Measurements from ENCODE around the gene NUTM2E.
"Not testable (repeated sequence)": the region's sequence is repeated elsewhere in the genome, so short reads cannot be mapped to it uniquely, and the experiment has no call there.

The NUTM2E gene, protein sequence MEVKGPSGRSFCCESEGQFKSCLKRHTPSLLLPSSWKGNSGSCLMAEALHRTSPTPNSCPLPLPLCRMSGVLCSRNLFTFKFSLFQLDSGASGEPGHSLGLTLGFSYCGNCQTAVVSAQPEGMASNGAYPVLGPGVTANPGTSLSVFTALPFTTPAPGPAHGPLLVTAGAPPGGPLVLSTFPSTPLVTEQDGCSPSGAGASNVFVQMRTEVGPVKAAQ (N-terminal part only)

GRCh38 chr10:79826496-79827215, at the start of gene NUTM2E:
NUTM2E (plus strand) TSS chr10:79826739; CDS start chr10:79841741, 15,002 bp downstream.
- DNase-seq = peak; percentile 78

- DNase-seq = not testable (repeated sequence)
Measured at GRCh38 chr10:79777997-79778396, 48.5 kb upstream of the NUTM2E start.

- peak; percentile 62 for DNase-seq
Measured at GRCh38 chr10:79779310-79779938, 47.1 kb upstream of the NUTM2E start.

GRCh38 chr10:79779992-79780391, 46.5 kb upstream of the NUTM2E start:
- not testable (repeated sequence) for DNase-seq

GRCh38 chr10:79781584-79781983, 45.0 kb upstream of the NUTM2E start:
- DNase-seq = not testable (repeated sequence)

DNA sequence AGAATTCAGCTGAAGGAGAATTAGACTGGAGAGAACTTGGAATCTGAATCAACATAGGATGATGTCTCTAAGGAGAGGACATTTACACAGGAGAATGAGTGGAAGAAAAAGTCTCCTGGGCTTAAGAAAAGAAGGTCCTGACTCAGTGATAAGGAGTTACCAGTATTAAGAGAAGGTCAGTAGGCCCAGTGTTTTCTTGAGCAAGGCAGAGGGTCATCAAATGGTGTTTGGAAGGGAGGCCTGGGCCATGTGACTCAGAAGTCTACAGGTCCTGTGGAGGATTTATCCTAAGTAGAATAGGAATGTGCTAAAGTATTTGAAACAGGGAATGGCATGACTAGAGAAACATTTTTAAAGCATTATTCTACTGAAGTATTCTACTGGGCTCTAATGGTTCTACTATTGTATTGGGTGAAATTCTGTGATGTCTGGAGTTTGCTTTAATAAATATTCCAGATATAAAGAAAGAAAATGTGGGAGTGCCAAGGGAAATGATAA, 39.0 kb upstream of the NUTM2E start:
- not testable (repeated sequence) for DNase-seq

DNA sequence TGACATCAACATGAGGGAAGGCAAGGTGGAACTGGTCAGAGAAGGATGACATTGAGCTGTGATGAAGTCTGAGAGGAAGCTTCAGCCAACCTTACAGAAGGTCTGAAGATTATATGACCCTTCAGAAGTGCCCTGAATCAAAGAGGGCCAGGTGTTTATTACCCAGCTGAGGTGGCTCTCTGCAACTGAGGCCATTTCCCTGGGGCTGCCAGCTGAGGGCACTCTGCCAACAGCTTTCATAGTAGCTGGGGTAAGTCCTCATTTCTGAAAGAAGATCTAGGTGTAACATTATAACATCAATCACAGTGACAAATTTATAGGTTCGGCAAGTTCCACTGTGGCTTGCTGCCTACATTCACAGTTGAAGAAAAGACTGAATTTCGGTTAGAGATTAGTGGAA, 37.2 kb upstream of the NUTM2E start:
- not testable (repeated sequence) for DNase-seq

DNA sequence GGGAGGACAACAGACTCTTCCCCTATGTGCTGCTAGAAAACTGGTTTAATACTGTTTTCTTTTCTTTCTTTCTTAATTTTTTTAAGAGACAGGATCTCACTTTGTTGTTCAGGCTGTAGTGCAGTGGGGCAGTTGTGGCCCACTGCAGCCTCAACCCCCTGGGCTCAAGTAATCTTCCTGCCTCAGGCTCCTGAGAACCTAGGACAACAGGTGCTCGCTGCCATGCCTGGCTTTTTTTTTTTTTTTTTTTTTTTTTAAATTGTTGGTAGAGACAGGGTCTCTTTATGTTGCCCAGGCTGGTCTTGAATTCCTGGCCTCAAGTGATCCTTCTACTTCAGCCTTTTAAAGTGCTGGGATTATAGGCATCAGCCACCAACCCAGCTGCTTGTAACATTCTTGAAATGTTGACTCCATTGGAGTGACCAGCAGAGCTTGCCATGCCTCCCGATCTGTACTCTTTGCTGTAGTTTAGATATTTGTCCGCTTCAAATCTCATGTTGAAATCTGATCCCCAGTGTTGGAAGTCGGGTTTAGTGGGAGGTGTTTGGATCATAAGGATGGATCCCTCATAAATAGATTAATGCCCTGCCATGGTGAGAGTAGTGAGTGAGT, 34.5 kb upstream of the NUTM2E start:
- not testable (repeated sequence) for DNase-seq

DNA sequence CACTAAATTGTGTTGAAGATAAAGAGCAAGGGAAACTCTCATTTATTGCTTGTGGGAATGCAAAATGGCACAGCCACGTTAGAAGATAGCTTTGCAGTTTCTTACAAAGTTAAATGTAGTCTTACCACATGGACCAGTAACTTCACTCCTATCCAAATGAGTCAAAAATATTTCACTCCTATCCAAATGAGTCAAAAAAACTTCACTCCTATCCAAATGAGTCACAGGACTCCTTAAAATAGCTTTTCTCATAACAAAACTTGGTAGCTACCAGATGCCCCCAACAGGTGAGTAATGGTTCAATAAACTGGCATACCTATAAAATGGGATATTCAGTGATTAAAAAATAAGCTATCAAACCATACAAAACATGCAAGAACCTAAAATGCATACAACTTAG, 27.2 kb upstream of the NUTM2E start:
- DNase-seq = not testable (repeated sequence)

- peak; percentile 53 for DNase-seq
Measured at GRCh38 chr10:79805857-79806256, 20.7 kb upstream of the NUTM2E start.

DNA sequence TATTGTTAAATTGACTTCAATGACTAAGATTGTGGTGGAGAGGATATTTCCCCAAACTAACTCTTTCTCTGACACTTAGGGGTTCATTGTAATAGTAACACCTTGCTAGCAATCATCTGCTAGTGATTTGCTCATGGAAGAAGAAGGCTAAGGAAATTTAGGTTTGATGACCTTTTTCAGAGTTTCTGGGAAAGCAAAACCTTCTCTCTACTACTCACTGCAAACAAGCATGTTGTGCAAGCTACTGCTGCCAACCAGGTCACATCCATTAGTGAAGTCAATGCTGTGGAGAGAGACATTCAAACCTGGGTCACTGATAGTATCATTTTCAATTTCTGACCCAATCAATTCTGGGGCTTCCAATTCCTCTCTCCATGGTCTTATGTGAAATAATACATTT, 14.6 kb upstream of the NUTM2E start:
- DNase-seq = not testable (repeated sequence)

GRCh38 chr10:79816290-79816689, 10.2 kb upstream of the NUTM2E start:
- not testable (repeated sequence) for DNase-seq

- DNase-seq = not testable (repeated sequence)
Measured at GRCh38 chr10:79823387-79823786, 3.2 kb upstream of the NUTM2E start.

DNA sequence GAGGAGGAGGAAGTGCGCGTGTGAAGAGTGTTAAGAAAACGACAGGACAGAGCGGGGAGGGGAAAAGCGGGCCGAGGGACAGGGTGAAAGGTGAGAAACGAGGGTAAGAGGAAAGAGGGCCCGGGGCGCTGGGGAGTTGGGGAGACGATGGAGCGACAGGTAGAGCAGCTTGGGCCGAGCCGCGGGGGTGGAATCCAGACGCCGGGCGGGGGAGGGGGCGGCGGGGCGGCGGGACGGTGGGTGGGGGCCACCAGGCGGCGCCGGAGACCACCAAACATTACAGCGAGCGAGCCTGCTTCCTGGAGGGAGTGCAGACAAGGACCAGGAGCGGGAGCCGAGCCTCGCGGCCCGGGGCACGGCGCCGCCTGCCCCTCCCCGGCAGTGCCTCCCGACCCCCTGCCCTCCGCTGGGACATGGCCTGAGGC, 940 bp upstream of the NUTM2E start:
- not testable (repeated sequence) for DNase-seq

- DNase-seq = not testable (repeated sequence)
Measured at GRCh38 chr10:79826131-79826495, 426 bp upstream of the NUTM2E start.

DNA sequence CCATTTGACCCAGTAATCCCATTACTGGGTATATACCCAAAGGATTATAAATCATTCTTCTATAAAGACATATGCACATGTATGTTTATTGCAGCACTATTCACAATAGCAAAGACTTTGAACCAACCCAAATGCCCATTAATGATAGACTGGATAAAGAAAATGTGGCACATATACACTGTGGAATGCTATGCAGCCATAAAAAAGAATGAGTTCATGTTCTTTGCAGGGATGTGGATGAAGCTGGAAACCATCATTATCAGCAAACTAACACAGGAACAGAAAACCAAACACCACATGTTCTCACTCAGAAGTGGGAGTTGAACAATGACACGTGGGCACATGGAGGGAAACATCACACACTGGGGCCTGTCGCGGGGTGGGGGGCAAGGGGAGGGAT, 7.3 kb downstream of the NUTM2E start:
- not testable (repeated sequence) for DNase-seq

DNA sequence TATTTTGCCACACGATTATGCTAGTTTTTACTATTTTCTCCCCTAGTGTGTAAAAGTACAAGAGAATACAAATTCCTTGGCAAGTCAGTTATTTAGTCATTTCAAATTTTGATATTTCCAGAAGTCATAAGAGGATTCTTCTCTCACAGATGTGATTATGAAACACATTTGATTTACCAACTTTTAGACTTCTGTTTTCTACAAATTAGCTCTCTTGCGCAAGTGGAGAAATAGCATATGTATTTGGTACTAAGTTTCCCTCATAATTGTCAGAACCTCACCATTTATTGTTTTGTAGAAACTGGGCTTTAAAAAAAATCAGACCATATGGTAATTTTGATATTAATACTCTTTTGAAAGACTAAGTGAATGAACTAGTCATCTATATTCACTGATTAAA, 9.4 kb downstream of the NUTM2E start:
- DNase-seq = not testable (repeated sequence)

- not testable (repeated sequence) for DNase-seq
Measured at GRCh38 chr10:79836891-79837290, 10.4 kb downstream of the NUTM2E start.

DNA sequence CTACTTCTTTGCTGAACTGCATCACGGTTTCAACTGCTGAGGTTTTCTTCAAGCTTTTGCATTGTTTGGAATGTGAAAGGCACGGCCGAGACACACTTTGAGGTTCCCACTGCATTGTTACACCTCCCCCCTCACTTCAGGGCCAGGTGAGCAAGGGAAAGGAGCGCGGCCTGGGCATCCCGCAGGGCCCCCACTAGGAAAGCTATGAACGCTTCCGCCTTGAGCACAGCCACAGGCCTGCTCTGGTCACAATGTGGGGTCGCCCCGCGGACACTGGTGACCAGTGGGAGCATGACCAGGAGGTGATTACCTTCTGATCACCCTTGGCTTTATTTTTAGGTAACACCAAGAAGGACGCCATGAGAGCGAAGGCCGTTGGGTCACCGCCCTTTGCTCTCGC, 11.9 kb downstream of the NUTM2E start:
- not testable (repeated sequence) for DNase-seq

DNA sequence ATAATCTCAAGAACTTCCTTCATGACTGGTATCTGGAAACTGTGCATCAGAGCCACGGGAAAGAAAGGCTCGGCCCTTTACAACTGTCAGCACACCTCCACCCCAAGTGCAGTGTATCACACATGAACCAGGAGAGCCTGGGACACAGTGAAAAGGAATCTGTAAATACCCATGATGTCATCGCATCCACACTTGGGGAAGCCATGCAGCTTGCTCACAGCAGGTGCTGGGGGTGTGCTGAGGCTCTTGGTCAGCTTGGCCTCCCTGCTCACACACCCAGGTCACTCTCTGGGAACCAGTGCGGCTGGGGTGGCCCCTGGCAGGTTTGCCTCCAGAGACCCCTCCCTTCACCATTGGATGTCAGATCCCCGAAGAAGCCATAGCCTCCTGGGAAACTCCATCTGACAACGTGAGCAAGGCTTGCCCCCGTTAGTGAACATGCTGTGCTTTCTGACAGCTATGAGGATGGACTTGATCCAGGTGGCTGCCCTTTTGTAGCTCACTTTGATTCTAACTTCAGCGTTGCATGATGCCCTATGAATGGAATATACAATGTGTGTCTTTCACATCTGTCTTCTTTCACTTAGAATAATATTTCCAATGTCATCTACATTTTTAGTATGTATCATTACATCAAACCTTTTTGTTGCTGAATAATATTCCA, 26.8 kb downstream of the NUTM2E start:
- not testable (repeated sequence) for DNase-seq

DNA sequence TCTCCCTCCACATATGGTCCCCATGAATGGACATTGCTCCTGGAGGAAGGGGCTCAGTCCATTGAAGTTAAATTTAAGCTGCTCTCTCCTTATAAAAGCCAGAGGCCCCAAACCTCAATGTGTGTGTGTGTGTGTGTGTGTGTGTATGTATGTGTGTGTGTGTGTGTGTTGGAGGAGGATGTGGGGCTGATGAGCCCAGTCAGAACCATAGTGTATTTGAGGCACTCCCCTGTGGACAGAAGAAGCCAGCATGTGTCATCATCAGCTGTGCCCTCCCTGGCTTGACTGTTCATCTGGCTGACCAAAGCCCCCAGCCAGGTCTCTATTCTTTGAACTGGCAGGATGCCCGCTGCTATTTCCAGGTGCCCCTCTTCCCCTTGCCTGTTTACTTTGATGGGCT, 35.7 kb downstream of the NUTM2E start:
- DNase-seq = not testable (repeated sequence)

DNA sequence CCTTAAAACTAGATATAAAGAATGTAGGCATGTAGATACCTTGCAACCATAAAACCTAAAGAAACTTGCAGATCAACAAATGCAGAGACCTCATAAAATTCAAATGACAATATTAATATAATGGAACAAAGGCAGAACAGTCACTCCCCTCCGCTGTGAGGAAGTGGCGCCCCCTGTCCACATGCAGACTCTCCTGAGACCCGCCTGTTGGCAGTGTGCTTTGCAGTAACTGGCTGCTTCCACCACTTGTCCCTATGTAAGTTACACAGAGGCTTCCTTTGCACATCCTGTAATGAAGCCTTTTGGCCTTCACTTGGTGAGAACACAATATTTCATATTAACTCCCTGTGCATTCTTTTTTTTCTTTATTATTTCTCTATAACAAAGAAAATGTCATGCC, 36.3 kb downstream of the NUTM2E start:
- DNase-seq = not testable (repeated sequence)
